ENCODE results near the gene H2AZ1.
"Not testable (repeated sequence)": the region's sequence is repeated elsewhere in the genome, so short reads cannot be mapped to it uniquely, and the experiment has no call there.

Gene H2AZ1

GRCh38 chr4:99949999-99950912 is at the start of gene H2AZ1:
TSS of gene H2AZ1 (minus strand) at chr4:99950275. CDS start at chr4:99950170, 105 bp downstream.
- peak; percentile 97 to 98 for DNase-seq

DNA sequence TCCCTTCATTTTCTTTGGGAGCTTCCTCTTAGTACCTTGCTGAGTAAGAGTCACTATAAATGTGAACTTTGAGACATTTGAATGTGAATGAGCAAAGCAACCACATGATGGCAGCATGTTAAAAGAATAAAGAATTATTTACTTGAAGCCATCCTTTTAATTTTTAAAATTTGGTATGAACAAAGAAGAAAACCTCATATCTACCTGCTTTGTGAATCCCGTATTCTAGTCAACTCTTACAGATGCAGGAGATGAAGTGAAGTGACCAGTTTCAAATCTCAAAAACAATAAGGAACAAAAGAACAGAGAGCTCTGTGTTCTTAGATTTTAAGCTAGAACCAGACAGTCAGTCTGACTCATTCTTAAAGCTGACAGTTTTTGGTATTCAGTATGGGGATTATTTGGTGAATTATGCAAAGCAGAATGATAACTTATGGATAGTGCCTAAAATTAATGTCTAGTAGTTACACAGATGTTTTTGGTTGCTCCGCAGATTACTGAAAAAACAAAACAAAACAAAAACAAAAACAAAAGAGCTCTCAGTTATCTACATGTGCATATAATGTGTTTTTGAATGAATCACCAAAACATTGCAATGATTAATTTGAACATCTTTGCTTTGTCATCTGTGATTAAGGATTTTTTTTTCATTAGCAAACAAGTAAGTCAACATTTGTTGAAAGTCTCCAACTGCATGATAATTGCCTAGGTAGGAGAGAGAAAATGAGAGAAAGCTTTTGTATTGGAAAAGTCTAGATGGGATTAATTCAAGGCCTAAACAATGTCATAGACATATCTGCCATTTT is 48.2 kb upstream of the H2AZ1 start:
- no peak for DNase-seq

DNA sequence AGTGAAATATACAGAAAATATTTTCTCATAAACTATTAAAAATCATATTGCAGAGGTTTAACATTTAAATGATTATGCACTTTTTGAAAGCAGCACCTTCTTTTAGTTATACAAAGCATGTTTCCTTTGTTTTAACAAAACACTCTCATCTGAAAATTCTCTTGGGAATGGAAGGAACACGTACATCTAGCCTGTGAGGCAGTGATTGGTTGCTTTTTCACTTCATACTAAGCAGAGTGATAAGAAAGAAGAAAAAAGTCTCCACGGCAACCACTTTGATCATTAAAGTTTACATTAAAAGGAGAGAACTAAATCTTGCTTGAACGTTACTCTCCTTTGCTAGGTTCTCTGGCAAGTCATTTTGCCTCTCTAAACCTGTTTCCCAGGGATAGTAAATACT is 41.7 kb upstream of the H2AZ1 start:
- DNase-seq: no peak

GRCh38 chr4:99987681-99988080 is 37.6 kb upstream of the H2AZ1 start:
- DNase-seq: no peak

DNA sequence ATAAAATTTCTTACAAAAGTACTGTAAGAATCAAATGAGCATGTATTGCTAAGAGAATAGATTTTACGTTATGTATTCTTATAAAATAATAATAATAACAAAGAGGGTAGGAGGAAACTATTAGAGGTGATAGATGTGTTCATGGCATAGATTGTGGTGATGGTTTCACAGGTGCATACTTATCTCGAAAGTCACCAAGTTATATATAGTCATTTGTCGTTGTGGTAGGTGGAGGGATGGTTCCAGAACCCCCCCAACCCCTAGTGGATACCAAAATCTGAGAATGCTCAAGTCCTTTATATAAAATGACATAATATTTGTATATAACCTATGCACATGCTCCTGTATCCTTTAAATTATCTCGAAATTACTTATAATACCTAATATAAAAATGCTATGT is 36.7 kb upstream of the H2AZ1 start:
- no peak for DNase-seq

DNA sequence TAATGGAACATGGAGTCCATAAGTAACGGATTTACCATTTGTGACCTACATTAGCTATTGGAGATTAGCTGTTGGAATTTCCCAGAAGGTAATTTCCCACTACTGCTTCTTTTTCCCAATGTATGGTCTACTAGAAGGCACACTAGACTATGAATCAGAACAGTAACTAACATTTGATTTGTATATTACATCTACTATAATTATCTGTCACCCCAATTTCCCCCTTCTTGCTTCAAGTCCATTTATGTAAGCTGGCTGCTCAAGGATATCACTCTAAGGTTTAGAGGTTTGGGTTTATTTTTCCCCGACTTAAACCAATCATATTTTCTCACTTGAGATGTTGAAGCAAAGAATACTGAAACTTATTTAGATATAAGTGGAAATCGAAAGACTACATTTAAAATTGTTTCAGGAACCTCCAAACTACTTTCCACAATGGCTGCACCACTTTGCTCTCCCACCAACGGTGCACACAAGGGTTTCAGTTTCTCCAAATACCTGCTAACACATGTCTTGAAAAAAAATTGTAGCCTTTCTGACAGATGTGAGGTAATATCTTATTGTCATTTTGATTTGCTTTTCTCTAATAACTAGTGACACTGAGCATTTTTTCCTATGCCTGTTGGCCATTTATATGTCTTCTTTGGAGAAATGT is 33.3 kb upstream of the H2AZ1 start:
- no peak for DNase-seq

- no peak for DNase-seq
These were observed 29.8 kb upstream of the H2AZ1 start for GRCh38 chr4:99979872-99980271.

DNA sequence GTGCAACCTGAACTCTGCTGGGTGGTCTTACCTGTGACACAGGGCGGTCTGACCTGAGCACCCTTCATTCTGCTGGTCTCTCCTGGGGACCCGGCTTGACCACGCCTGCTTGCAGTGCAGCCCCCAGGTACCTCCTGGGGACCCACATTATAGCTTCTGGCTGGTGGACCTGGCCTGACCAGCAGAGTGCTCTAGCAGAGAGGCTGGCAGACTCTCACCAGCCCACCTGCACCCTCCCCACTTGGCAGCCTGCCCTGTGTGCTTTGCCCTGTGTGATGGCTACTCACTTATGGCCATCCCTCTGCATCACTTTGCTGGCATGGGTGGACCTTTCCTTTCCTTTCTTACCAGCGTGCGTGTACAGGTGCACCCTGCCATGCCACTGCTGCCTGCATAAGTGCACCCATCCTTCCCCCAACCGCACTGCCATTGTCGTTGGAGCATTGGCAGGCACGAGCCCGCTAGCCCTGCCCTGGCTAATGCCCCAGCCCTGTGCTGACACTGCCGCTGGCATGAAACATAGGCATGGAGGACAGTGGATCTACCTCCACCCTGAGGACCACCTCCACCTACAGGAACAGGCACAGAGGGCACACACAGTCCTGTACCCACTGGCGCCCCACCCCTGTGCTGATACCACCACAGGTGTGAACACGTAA is 21.5 kb upstream of the H2AZ1 start:
- no peak for DNase-seq

DNA sequence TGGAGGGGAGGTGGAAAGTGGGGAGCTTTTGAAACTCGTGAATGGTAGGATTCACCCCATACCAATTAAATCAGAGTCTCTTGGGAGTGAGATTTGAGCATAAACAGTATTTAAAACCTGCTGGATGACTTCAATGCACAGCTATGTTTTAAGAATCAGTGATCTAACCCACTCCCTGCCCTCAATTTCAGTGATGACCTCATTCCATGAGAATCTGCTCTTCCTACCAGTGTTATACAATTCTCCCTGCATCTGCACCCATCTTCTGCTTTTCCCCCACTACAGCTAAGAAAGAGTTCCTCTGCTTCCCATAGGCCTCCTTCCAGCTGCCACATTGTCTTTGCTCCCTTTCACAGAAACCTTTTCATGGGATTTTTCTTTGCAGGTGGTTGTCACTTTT is 18.3 kb upstream of the H2AZ1 start:
- DNase-seq: no peak

- DNase-seq: no peak
These were observed 16.6 kb upstream of the H2AZ1 start for GRCh38 chr4:99966692-99967091.

DNA sequence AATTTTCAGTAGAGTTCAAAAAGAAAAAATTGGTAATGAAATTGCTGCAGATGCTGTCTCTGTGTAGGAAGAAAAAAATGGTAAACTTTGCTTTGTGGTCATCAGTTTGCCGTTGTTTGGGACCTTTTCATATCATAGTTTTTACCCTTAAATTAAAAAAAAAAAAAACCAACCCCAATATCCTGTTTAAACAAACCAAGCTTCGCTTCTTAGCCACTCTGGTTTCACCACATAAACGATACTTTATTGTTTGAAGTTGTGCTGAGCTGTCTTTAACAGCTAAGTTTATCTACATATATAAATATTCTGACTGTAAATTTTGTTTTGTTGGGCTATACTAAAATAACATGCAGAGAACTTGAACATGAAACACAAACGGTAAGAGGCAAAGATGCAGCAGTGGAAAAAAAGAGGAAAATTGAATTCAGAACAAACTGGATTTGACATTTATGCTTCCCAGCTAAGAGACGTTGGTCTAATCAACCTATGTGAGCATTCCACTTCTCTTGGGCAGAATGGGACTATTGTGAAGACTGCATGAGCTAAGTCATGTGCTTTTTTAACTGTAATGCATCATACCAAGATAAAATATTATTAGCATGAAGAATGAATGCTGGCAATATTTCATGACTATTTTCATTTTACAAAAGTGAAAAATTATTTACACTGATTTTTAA is 15.7 kb upstream of the H2AZ1 start:
- no peak for DNase-seq

- DNase-seq: no peak
These were observed 15.1 kb upstream of the H2AZ1 start for GRCh38 chr4:99965173-99965572.

DNA sequence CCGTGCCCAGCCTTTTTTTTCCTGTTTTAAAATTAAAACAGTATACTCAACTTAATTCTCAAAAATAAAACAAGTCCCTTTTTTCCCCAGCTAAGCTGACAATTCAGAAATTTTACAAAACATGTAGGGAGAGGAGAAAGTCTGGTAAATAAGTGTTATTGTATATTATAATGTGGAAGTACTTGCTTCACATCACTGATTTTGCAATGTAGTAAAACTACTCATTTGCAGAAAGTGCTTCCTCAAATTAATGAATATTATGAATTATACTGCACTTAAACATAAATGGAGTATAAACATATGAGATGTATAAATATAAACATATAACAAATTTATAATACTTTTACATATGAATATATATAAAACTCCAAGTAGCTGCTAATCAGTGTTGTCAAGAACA is 11.6 kb upstream of the H2AZ1 start:
- DNase-seq: no peak

DNA sequence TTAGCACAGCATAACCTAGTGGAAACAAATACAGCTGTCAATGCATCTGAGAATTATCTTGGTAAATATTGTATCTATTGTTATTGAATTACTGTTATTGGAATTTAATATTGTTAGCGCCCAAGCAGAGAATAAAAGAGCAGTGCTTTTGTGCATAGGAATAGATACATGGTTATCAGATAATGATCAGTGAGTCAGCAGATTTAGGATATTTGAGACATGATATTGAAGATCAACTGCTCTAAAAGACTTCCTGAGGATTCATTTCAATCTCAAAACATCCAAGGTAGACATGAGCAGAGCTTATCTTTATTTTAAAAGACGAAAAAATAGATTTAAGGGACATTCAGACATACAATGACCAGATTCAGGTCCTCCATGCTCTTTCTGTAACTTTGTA is 10.6 kb upstream of the H2AZ1 start:
- no peak for DNase-seq

DNA sequence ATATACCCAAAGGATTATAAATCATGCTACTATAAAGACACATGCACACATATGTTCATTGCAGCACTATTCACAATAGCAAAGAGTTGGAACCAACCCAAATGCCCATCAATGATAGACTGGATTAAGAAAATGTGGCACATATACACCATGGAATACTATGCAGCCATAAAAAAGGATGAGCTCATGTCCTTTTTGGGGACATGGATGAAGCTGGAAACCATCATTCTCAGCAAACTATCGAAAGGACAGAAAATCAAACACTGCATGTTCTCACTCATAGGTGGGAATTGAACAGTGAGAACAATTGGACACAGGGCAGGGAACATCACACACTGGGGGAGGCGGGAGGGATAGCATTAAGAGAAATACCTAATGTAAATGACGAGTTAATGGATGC is 8.1 kb upstream of the H2AZ1 start:
- DNase-seq: not testable (repeated sequence)

GRCh38 chr4:99950913-99951254 is 809 bp upstream of the H2AZ1 start:
- no peak for DNase-seq

GRCh38 chr4:99949034-99949998 is 759 bp downstream of the H2AZ1 start:
- DNase-seq: peak; percentile 90 to 92

DNA sequence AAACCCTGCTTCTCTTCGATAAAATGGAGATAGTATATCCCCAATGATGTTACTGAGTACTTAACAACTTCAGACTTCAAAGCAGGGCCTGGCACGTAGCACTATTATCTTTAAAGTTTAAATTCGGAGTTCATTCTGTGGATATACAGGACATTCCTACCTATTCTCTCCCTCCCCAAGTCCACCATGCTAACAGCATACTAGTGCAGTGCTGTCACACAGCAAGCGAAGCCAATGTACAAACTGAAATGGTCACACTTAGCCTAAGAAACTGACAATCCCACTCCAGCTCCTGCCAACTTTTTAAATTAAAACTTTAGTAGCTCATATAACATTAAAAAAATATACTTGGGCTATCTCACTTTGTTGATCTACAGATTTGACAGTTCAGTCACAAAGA is 2.5 kb downstream of the H2AZ1 start:
- no peak for DNase-seq

DNA sequence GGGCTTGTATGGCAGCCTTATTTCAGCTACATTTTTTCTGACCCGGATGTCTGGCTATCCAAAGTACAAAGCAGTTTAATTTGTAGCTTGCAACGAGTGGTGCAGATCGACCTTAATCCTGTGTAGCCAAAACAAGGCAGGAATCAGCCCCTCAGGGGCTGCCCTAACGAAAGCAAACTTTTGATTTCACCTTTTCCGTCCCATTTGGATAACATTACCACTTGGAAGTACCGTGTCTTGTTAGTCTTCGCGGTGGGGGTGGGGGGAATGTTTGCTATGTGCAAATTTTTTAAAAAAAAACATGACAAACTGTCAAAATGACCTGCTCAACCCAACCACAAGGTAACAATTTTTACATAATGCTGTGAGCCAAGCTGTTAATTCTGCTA is 2.9 kb downstream of the H2AZ1 start:
- no peak for DNase-seq

- DNase-seq: peak; percentile 81 to 83
These were observed 3.5 kb downstream of the H2AZ1 start, which contains the start of gene DNAJB14 for GRCh38 chr4:99946356-99947189. TSS of gene DNAJB14 (minus strand) at chr4:99946618. CDS start at chr4:99946571, 47 bp downstream.
